Activated CD4-positive, alpha-beta T cell treated with anti-CD3 and anti-CD28 coated beads, Interleukin-2, amount 50 U/mL, for 1 hour (primary cell): ENCODE results near the gene HMGXB3.

ENCODE experiments used
- DNase-seq: peaks from one replicate; pipeline ENCODE4 v3.0.0-alpha.2; 2020

Gene HMGXB3

DNA sequence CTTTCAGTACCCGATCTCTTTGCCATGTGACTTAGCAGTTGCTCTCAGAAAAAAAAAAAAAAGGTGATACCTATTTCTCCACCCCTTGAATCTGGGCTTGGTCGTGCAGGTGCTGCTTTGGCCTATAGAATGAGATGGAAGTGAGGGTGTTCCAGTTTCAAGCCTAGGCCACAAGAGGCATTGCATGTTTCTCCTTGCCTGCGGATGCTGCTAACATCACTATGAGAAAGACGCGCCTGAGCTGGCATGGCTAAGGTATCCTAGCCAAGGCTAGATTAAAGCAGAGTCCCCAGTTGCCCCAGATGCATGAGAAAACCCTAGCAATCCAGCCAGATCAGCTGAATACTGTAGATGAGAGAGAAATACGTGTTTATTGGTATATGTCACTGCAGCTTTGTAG, 100.5 kb downstream of the HMGXB3 start:
- DNase-seq: no peak
